ENCODE results near the gene HOXD9. TPM values are rescaled to one million over a fixed set of nuclear protein-coding genes. Genes with fewer than 3 reads are reported as not detected.

Gene HOXD9
- total and polyA plus RNA-seq, 2 of the 8 experiments (the other 6 are each of a cell fraction or from before 2014, with no cell fraction given): not detected

GRCh38 chr2:176092270-176093144 is 30.0 kb upstream of the HOXD9 start, which contains the start of gene HOXD13:
HOXD13 (plus strand) TSS chr2:176092721; CDS start chr2:176092891, 170 bp downstream.
- Histone ChIP-seq H4K91ac (replicated peaks; ENCODE audit: insufficient read length, low read length) (no peak within 1 kb of the TSS), H3K56ac (replicated peaks; ENCODE audit: insufficient read length, low read depth, low read length) (no peak within 1 kb of the TSS), H3K14ac (ENCODE audit: insufficient read length) (no peak within 1 kb of the TSS), H2AK5ac (ENCODE audit: low read depth, low read length) (no peak within 1 kb of the TSS), H3K4ac (replicated peaks; ENCODE audit: insufficient read length, low read depth, low read length) (no peak within 1 kb of the TSS), H2BK20ac (ENCODE audit: low read length) (peak within 1 kb of the TSS; percentile 97), H3K79me2 (ENCODE audit: control insufficient read depth in 1 of 2, insufficient read depth in 2 of 2, low read length in 2 of 2) (no peaks in the 10 kb centered on the region), H3K9me3 (ENCODE audit: insufficient read depth in 2 of 2, low read depth in 1 of 2, low read length in 1 of 2) (no peaks in the 10 kb centered on the region; a peak in 1 of 4 replicates), H3K36me3 (ENCODE audit: control insufficient read depth in 2 of 4, insufficient read depth in 4 of 4, low read length in 3 of 4) (peaks cover 0 to 5% (median 0%) of the 10 kb centered on the region in 4 experiments; a peak in 1 of 8 replicates), H2BK12ac (ENCODE audit: low read depth, low read length) (peak within 1 kb of the TSS; percentile 85; the same call in 1 of the 2 replicates), H2BK120ac (replicated peaks; ENCODE audit: low read depth, low read length) (no peak within 1 kb of the TSS), H3K27ac (ENCODE audit: low read depth, low read length) (no peak within 1 kb of the TSS), H4K8ac (ENCODE audit: extremely low read depth, insufficient read depth, low read length) (peak within 1 kb of the TSS; percentile 40; the same call in 1 of the 2 replicates), H3K4me2 (ENCODE audit: insufficient read depth in 1 of 2, low read depth in 2 of 2, low read length in 2 of 2) (peak within 1 kb of the TSS; percentile 65 to 66), H3K27me3 (replicated peaks in 1 of 4; ENCODE audit: control insufficient read depth in 3 of 4, extremely low read depth in 1 of 4, insufficient read depth in 3 of 4, low read length in 3 of 4) (peaks cover 80 to 98% (median 91%) of the 10 kb centered on the region in 4 experiments), H3K4me3 (ENCODE audit: extremely low read depth in 1 of 4, insufficient read depth in 2 of 4, low read depth in 3 of 4, low read length in 4 of 4) (peak within 1 kb of the TSS; percentile 6 to 51 (median 22); a peak in 6 of 8 replicates), H3K79me1 (ENCODE audit: low read depth, low read length) (no peaks in the 10 kb centered on the region), H4K5ac (ENCODE audit: insufficient read length, low read depth, low read length) (no peak within 1 kb of the TSS), H3K18ac (ENCODE audit: extremely low read depth, low read length) (peak within 1 kb of the TSS; percentile 75; the same call in 1 of the 2 replicates), H3K9ac (replicated peaks in 1 of 4; ENCODE audit: extremely low read depth in 1 of 4, low read depth in 3 of 4, low read length in 3 of 4) (no peak within 1 kb of the TSS), H2BK15ac (ENCODE audit: low read length) (peak within 1 kb of the TSS; percentile 97; the same call in 1 of the 2 replicates), H3K4me1 (replicated peaks in 1 of 4; ENCODE audit: control insufficient read depth in 3 of 4, insufficient read depth in 4 of 4, low read length in 3 of 4) (peaks cover 0 to 20% (median 11%) of the 10 kb centered on the region in 4 experiments; a peak in 6 of 7 replicates), H4K20me1 (replicated peaks in 1 of 2; ENCODE audit: control insufficient read depth in 1 of 2, insufficient read depth in 2 of 2, low read length in 2 of 2) (peaks cover 19 to 33% of the 10 kb centered on the region in 2 experiments), H2BK5ac (ENCODE audit: low read depth, low read length) (peak within 1 kb of the TSS; percentile 32; the same call in 1 of the 2 replicates), H3K23me2 (ENCODE audit: low read depth, low read length) (peaks cover 7% of the 10 kb centered on the region), H2AFZ (ENCODE audit: low read length) (no peak within 1 kb of the TSS), H3K23ac (ENCODE audit: insufficient read length) (no peak within 1 kb of the TSS)
- FAIRE-seq (no peak), DNase-seq (ENCODE audit: low read depth in 1 of 2, low spot score in 2 of 2) (peak in 1 of 2 experiments; percentile 87)
- 3% methylated on average over 18 of the region's 95 CpGs; no CpG with 5 or more reads in 1 of the 2 experiments for WGBS, 2 experiments (ENCODE audit: extremely low coverage in 1 of 2, insufficient coverage in 1 of 2, insufficient read length in 1 of 2, insufficient replicate concordance in 2 of 2, low coverage in 1 of 2, low lambda C conversion rate in 2 of 2, missing lambda C conversion rate in 1 of 2)
- ChIA-PET POLR2A (ENCODE audit: partially characterized antibody) (interaction anchor here (2.1 kb wide), 1 partner anchor 10 kb away, joined by 7 read pairs; no protein-coding TSS in a partner anchor), CTCF (ENCODE audit: partially characterized antibody) (interaction anchor here (0.6 to 2.5 kb wide), 5 partner anchors 10 to 1629 kb away, joined by 3 to 12 read pairs (median 4); no protein-coding TSS in a partner anchor)
- TF ChIP-seq SUZ12 (IDR thresholded peaks at IDR 0.05; ENCODE audit: low read length) (no peak), TEAD4 (IDR thresholded peaks at IDR 0.05; ENCODE audit: low read depth, low read length) (no peak), ATF2 (IDR thresholded peaks at IDR 0.05; ENCODE audit: low read length) (no peak), EGR1 (IDR thresholded peaks at IDR 0.05; ENCODE audit: borderline replicate concordance, low read depth, low read length) (no peak; the same call in 1 of the 2 replicates), CHD1 (IDR thresholded peaks at IDR 0.05; ENCODE audit: low read depth, low read length) (no peak), TCF12 (IDR thresholded peaks at IDR 0.05; ENCODE audit: low read depth, low read length) (0 out of 2 replicates have a peak, but pooled peaks have one; percentile 25), HDAC2 (IDR thresholded peaks at IDR 0.05; ENCODE audit: borderline replicate concordance in 1 of 2, low read depth in 2 of 2, low read length in 2 of 2) (no peak), BRCA1 (IDR thresholded peaks at IDR 0.05; ENCODE audit: low read depth, low read length) (no peak), KDM4A (IDR thresholded peaks at IDR 0.05; ENCODE audit: low read depth, low read length, severe bottlenecking) (peak; percentile 76)
